IMR-90 (cell line): ENCODE results near the gene CPSF4. TPM values are rescaled to one million over a fixed set of nuclear protein-coding genes. Genes with fewer than 3 reads are reported as not detected.
"Not testable (repeated sequence)": the region's sequence is repeated elsewhere in the genome, so short reads cannot be mapped to it uniquely, and the experiment has no call there.

Experiments used
- ATAC-seq: fragments of 200-7000 bp; cut with Tn5 transposase; 2 replicates; pipeline ENCODE4 v1.9.1; 2020; ENCODE audit warnings: low read depth, mild to moderate bottlenecking, moderate library complexity
- BruUV-seq: library from RNA; stranded (reverse); fragments of 400-500 nt; replicated peaks from 2 replicates; lab custom pipeline; 2021; lab: Mats Ljungman, UMichigan
- CTCF ChIA-PET: fragments of 300-600 bp; formaldehyde crosslinking; extraction: SDS; loops from one replicate; lab custom pipeline; 2021; ENCODE audit warnings: antibody characterized with exemption; lab: Yijun Ruan, JAX
- POLR2A ChIA-PET: fragments of 300-600 bp; sonication (Branson Sonifier 250); formaldehyde crosslinking; loops from one replicate; lab custom pipeline; 2022; ENCODE audit warnings: antibody characterized with exemption; ENCODE audit not compliant: unreplicated experiment; lab: Charles Lee
- DNase-seq: peaks from one replicate; pipeline ENCODE4 v3.0.0; 2013
- H2AFZ ChIP-seq: replicated peaks from 2 replicates; pipeline ENCODE3; 2013; ENCODE audit warnings: low read length, mild to moderate bottlenecking; ENCODE audit not compliant: poor library complexity
- H2AK5ac ChIP-seq: 2 replicates; pipeline ENCODE4 v1.6.1; 2013; ENCODE audit warnings: low read depth, low read length, inconsistent platforms
- H2AK9ac ChIP-seq: replicated peaks from 2 replicates; pipeline ENCODE3; 2013; ENCODE audit warnings: mild to moderate bottlenecking, low read depth, low read length, moderate library complexity; ENCODE audit not compliant: poor library complexity
- H2BK120ac ChIP-seq: 2 replicates; pipeline ENCODE4 v1.6.1; 2013; ENCODE audit warnings: low read depth, low read length, inconsistent platforms
- H2BK15ac ChIP-seq: 3 replicates; pipeline ENCODE4 v1.6.1; 2013; ENCODE audit warnings: low read depth, low read length, inconsistent platforms
- H2BK20ac ChIP-seq: 2 replicates; pipeline ENCODE4 v1.6.1; 2013; ENCODE audit warnings: low read depth, mild to moderate bottlenecking, inconsistent platforms, low read length, moderate library complexity
- H2BK5ac ChIP-seq: 2 replicates; pipeline ENCODE4 v1.6.1; 2013; ENCODE audit warnings: mild to moderate bottlenecking, low read depth, low read length, inconsistent platforms; ENCODE audit not compliant: poor library complexity, severe bottlenecking
- H3K14ac ChIP-seq: replicated peaks from 2 replicates; pipeline ENCODE4 v1.6.1; 2013; ENCODE audit warnings: low read depth, low read length, inconsistent platforms
- H3K18ac ChIP-seq: 2 replicates; pipeline ENCODE4 v1.6.1; 2013; ENCODE audit warnings: low read depth, low read length, control low read depth
- H3K23ac ChIP-seq: 2 replicates; pipeline ENCODE4 v1.6.1; 2013; ENCODE audit warnings: low read depth, low read length, inconsistent platforms
- H3K27ac ChIP-seq: 2 replicates; pipeline ENCODE4 v1.5.1; 2013; ENCODE audit warnings: mild to moderate bottlenecking, control low read depth, low read length; ENCODE audit not compliant: insufficient read depth
- H3K27me3 ChIP-seq: 2 replicates; pipeline ENCODE4 v1.6.1; 2013; ENCODE audit warnings: low read length; ENCODE audit not compliant: control insufficient read depth, insufficient read depth
- H3K36me3 ChIP-seq: 2 replicates; pipeline ENCODE4 v1.6.1; 2013; ENCODE audit warnings: low read length, mixed read lengths; ENCODE audit not compliant: control insufficient read depth, insufficient read depth
- H3K4ac ChIP-seq: 2 replicates; pipeline ENCODE4 v1.6.1; 2013; ENCODE audit warnings: low read depth, low read length, inconsistent platforms
- H3K4me1 ChIP-seq: 2 replicates; pipeline ENCODE4 v1.6.1; 2013; ENCODE audit warnings: low read length, mixed read lengths; ENCODE audit not compliant: control insufficient read depth, insufficient read depth
- H3K4me2 ChIP-seq: 2 replicates; pipeline ENCODE4 v1.6.1; 2013; ENCODE audit warnings: low read depth, mild to moderate bottlenecking, control low read depth, low read length, moderate library complexity
- H3K4me3 ChIP-seq: 2 replicates; pipeline ENCODE4 v1.5.1; 2013; ENCODE audit warnings: low read depth, mild to moderate bottlenecking, control low read depth, low read length, moderate library complexity; ENCODE audit not compliant: insufficient read depth
- H3K56ac ChIP-seq: 2 replicates; pipeline ENCODE4 v1.6.1; 2013; ENCODE audit warnings: low read length, inconsistent platforms; ENCODE audit not compliant: insufficient read depth; ENCODE audit errors: extremely low read depth
- H3K79me1 ChIP-seq, 2 experiments: 2 replicates each; pipeline ENCODE4 v1.6.1; 2013; ENCODE audit warnings: low read length in 2 of 2, inconsistent platforms in 1 of 2, low read depth in 1 of 2
- H3K9ac ChIP-seq: 2 replicates; pipeline ENCODE4 v1.6.1; 2013; ENCODE audit warnings: low read depth, low read length, control low read depth
- H3K9me1 ChIP-seq: 2 replicates; pipeline ENCODE4 v1.6.1; 2013; ENCODE audit warnings: low read length, inconsistent platforms; ENCODE audit not compliant: insufficient read depth
- H3K9me3 ChIP-seq: 2 replicates; pipeline ENCODE4 v1.6.1; 2013; ENCODE audit warnings: low read length; ENCODE audit not compliant: control insufficient read depth, insufficient read depth
- H4K20me1 ChIP-seq: 2 replicates; pipeline ENCODE4 v1.6.1; 2013; ENCODE audit warnings: low read length, inconsistent platforms; ENCODE audit not compliant: insufficient read depth
- H4K5ac ChIP-seq: 2 replicates; pipeline ENCODE4 v1.6.1; 2013; ENCODE audit warnings: mild to moderate bottlenecking, low read depth, low read length, control low read depth
- H4K8ac ChIP-seq, 2 experiments: 2 replicates each; pipeline ENCODE4 v1.6.1; 2013; ENCODE audit warnings: low read depth in 2 of 2, low read length in 2 of 2, control low read depth in 1 of 2, inconsistent platforms in 1 of 2
- H4K91ac ChIP-seq: 2 replicates; pipeline ENCODE4 v1.6.1; 2013; ENCODE audit warnings: low read depth, low read length, inconsistent platforms; ENCODE audit not compliant: insufficient read depth
- CHD1 ChIP-seq: IDR thresholded peaks from 2 replicates; pipeline ENCODE4 v1.6.1; 2012; ENCODE audit warnings: low read depth, low read length, improper control_type of control experiment
- RAD21 ChIP-seq: IDR thresholded peaks from 2 replicates; pipeline ENCODE4 v1.6.1; 2012; ENCODE audit warnings: low read length, improper control_type of control experiment
- SMC3 ChIP-seq: fragments of 150-350 bp; IDR thresholded peaks from 2 replicates; pipeline ENCODE4 v1.6.1; 2016; ENCODE audit warnings: low read depth, mild to moderate bottlenecking, antibody characterized with exemption, low read length, moderate library complexity
- WGBS, 2 experiments: methylation state at CpG; one replicate each; pipeline versions ENCODE4 v1.1.5 to v1.1.7; 2013; ENCODE audit warnings: missing lambda C conversion rate in 2 of 2; ENCODE audit not compliant: insufficient read length in 1 of 2; ENCODE audit errors: extremely low coverage in 2 of 2; 5-methylcytosine and 5-hydroxymethylcytosine counted together
- dilution Hi-C: fragments of 300-500 bp; cut with HindIII; formaldehyde crosslinking; loops from one replicate; pipeline ENCODE4 v1.14.3; 2018; ENCODE audit warnings: low sequenced_read_pairs; ENCODE audit not compliant: unreplicated experiment
- in situ Hi-C: fragments of 300-500 bp; cut with MboI; formaldehyde crosslinking; loops from 3 replicates; pipeline ENCODE4 v1.14.3; 2019; ENCODE audit warnings: low sequenced_read_pairs, inconsistent platforms, mixed read lengths
- intact Hi-C: fragments of 100-400 bp; cut with micrococcal nuclease; formaldehyde crosslinking; loops from 2 replicates; pipeline ENCODE4 v1.10.0; 2022
- polyA plus RNA-seq, 3 experiments: library from polyadenylated mRNA; depleted of rRNA; stranded (reverse); fragments of >200 nt; gene quantifications; 2 replicates each; pipeline ENCODE4 v1.2.3, GENCODE V29; 2012; ENCODE audit warnings: low replicate concordance in 1 of 3
- total RNA-seq: library from RNA; depleted of rRNA; stranded (reverse); fragments of >200 nt; gene quantifications from 2 replicates; pipeline ENCODE4 v1.2.3, GENCODE V29; 2012
- TF ChIP-seq, protein P1 (sequence below): fragments of 150-350 bp; IDR thresholded peaks from 2 replicates; pipeline ENCODE4 v1.6.1; 2016; ENCODE audit warnings: low read depth, mild to moderate bottlenecking, low read length, moderate library complexity, borderline replicate concordance
- TF ChIP-seq, protein P2 (sequence below): conservative IDR thresholded peaks from 2 replicates; pipeline ENCODE4 v1.5.1; 2012; ENCODE audit warnings: mild to moderate bottlenecking, low read depth, low read length, improper control_type of control experiment

The CPSF4 gene
- total and polyA plus RNA-seq, 2 of the 4 experiments (the other 2 are of a cell fraction), result 23.8 to 44.9 TPM

DNA sequence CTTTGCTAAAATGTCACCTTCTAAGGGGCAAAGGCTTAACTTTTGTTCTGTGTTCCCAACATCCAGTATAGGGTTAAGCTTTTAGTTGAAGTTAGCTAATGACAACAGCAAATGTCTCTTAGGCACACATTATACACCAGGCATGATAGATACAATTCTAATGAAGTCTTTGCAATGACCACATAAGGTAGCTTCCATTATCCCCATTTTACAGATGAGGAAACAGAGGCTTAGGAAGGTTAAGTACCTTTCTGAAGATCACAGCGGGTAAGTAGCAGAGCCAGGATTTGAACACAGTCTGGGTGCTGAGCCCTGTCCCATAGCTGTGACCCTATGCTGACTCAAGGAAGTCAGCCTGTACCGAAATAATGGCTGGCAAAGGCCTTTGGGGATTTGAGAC, 28.1 kb upstream of the CPSF4 start (continued):
- TF ChIP-seq, protein P1, sequence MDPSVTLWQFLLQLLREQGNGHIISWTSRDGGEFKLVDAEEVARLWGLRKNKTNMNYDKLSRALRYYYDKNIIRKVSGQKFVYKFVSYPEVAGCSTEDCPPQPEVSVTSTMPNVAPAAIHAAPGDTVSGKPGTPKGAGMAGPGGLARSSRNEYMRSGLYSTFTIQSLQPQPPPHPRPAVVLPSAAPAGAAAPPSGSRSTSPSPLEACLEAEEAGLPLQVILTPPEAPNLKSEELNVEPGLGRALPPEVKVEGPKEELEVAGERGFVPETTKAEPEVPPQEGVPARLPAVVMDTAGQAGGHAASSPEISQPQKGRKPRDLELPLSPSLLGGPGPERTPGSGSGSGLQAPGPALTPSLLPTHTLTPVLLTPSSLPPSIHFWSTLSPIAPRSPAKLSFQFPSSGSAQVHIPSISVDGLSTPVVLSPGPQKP, result no peak
- no peak for TF ChIP-seq CHD1

DNA sequence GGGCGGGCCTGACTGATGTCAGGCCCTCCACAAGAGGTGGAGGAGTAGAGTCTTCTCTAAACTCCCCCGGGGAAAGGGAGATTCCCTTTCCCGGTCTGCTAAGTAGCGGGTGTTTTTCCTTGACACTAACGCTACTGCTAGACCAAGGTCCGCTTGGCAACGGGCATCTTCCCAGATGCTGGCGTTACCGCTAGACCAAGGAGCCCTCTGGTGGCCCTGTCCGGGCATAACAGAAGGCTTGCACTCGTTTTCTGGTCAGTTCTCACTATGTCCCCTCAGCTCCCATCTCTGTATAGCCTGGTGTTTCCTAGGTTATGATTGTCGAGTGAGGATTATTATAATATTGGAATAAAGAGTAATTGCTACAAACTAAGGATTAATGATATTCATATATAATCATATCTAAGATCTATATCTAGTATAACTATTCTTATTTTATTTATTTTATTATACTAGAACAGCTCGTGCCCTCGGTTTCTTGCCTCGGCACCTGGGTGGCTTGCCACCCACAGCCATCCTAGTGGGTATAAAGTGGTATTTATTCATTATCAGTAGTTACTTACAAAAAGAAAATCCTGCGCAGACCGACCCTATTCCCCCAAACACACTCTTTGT, 23.1 kb upstream of the CPSF4 start:
- H4K91ac ChIP-seq, intact Hi-C loops, H2AK9ac ChIP-seq, H3K23ac ChIP-seq, H2AFZ ChIP-seq, H2BK5ac ChIP-seq, H3K18ac ChIP-seq, H4K8ac ChIP-seq, H3K4me3 ChIP-seq, dilution Hi-C loops, H3K9me3 ChIP-seq, H3K4me2 ChIP-seq, H3K4me1 ChIP-seq, H2AK5ac ChIP-seq, H3K4ac ChIP-seq, in situ Hi-C loops, H2BK120ac ChIP-seq, H3K9me1 ChIP-seq, H2BK20ac ChIP-seq, H3K56ac ChIP-seq, H3K14ac ChIP-seq, H3K9ac ChIP-seq, POLR2A ChIA-PET, H2BK15ac ChIP-seq, H3K27me3 ChIP-seq, H4K5ac ChIP-seq, H3K27ac ChIP-seq, BruUV-seq: not testable (repeated sequence)
- DNase-seq (peak; percentile 69), ATAC-seq (peak; percentile 42; the same call in 1 of the 2 replicates)
- Histone ChIP-seq H4K20me1 (peaks cover 24% of the 10 kb centered on the region), H3K79me1 (peaks cover 24 to 29% of the 10 kb centered on the region in 2 experiments; a peak in 3 of 4 replicates), H3K36me3 (peaks cover 72% of the 10 kb centered on the region)
- CTCF ChIA-PET, result interaction anchor here (1.1 kb wide), 1 partner anchor 8 kb away, joined by 5 read pairs; no protein-coding TSS in a partner anchor
- TF ChIP-seq, protein P2, sequence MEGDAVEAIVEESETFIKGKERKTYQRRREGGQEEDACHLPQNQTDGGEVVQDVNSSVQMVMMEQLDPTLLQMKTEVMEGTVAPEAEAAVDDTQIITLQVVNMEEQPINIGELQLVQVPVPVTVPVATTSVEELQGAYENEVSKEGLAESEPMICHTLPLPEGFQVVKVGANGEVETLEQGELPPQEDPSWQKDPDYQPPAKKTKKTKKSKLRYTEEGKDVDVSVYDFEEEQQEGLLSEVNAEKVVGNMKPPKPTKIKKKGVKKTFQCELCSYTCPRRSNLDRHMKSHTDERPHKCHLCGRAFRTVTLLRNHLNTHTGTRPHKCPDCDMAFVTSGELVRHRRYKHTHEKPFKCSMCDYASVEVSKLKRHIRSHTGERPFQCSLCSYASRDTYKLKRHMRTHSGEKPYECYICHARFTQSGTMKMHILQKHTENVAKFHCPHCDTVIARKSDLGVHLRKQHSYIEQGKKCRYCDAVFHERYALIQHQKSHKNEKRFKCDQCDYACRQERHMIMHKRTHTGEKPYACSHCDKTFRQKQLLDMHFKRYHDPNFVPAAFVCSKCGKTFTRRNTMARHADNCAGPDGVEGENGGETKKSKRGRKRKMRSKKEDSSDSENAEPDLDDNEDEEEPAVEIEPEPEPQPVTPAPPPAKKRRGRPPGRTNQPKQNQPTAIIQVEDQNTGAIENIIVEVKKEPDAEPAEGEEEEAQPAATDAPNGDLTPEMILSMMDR, result peak; percentile 53
- TF ChIP-seq SMC3 (peak; percentile 48), RAD21 (peak; percentile 56)
- WGBS, 2 experiments, result no CpG with 5 or more reads among the region's 17 CpGs
